Testis (tissue), 5 donors: Measurements from ENCODE around the gene ZNF552. TPM values are rescaled to one million over a fixed set of nuclear protein-coding genes. Genes with fewer than 3 reads are reported as not detected.
"Not testable (repeated sequence)": the region's sequence is repeated elsewhere in the genome, so short reads cannot be mapped to it uniquely, and the experiment has no call there.

ENCODE experiments used
- DNase-seq: peaks from one replicate; pipeline ENCODE4 v3.0.0-alpha.2; 2019
- H3K27ac ChIP-seq, 2 donors: fragments of 200-600 bp; sonication (generic); one replicate each; pipeline ENCODE4 v1.5.1; 2019
- H3K27me3 ChIP-seq: fragments of 200-600 bp; sonication (generic); one replicate; pipeline ENCODE4 v1.5.1; 2019
- H3K36me3 ChIP-seq: fragments of 200-600 bp; sonication (generic); one replicate; pipeline ENCODE4 v1.5.1; 2017; ENCODE audit warnings: low read depth; ENCODE audit errors: missing control alignments
- H3K4me1 ChIP-seq: fragments of 200-600 bp; sonication (generic); one replicate; pipeline ENCODE4 v1.5.1; 2019
- H3K4me3 ChIP-seq, 2 donors: fragments of 200-600 bp; sonication (generic); one replicate each; pipeline ENCODE4 v1.5.1; 2017 to 2019
- H3K9me3 ChIP-seq: fragments of 200-600 bp; sonication (generic); one replicate; pipeline ENCODE4 v1.5.1; 2017
- POLR2A ChIP-seq: fragments of 450-650 bp; IDR thresholded peaks from one replicate; pipeline ENCODE4 v1.6.1; 2017; ENCODE audit warnings: antibody characterized with exemption, mild to moderate bottlenecking, moderate library complexity
- WGBS, 2 donors: methylation state at CpG; one replicate each; pipeline ENCODE4 v1.1.5; 2018; 5-methylcytosine and 5-hydroxymethylcytosine counted together
- intact Hi-C: fragments of 100-400 bp; cut with DNase I; formaldehyde crosslinking; loops from one replicate; pipeline ENCODE4 v1.15.1; 2023; ENCODE audit warnings: low total_unique reads
- long read RNA-seq, 2 donors: transcript quantifications; one replicate each; lab custom pipeline, GENCODE V29; 2026
- polyA plus RNA-seq: library from polyadenylated mRNA; stranded (reverse); fragments of 350-450 nt; fragmentation: Illumina TruSeq; extraction: RNeasy Lipid Tissue Mini Kit (QIAGEN cat#74804); gene quantifications from one replicate; pipeline ENCODE4 v1.2.3, GENCODE V29; 2014; ENCODE audit warnings: low read depth, low replicate concordance; ENCODE audit not compliant: insufficient read depth
- total RNA-seq, 2 donors: library from RNA; depleted of rRNA; stranded (reverse); fragments of >200 nt; gene quantifications; one replicate each; pipeline ENCODE4 v1.2.3, GENCODE V29; 2016
- TF ChIP-seq, protein P1 (sequence below), 3 experiments: fragments of 450-650 bp in 2 of 3; fragments of 200-600 bp in 1 of 3; sonication (generic) in 1 of 3; IDR thresholded peaks; one replicate each; pipeline ENCODE4 v1.5.1; 2016 to 2019; ENCODE audit warnings: antibody characterized with exemption in 3 of 3, mild to moderate bottlenecking in 2 of 3, moderate library complexity in 1 of 3

Gene ZNF552
- total RNA-seq (10 to 100 TPM in 1 of 2 donors, 1 to 10 TPM in 1; 9.5 to 11.4 TPM), polyA plus RNA-seq (4.4 TPM)
- long read RNA-seq, donor 1, partial matches to known transcripts = 0 of 1 reads
- long read RNA-seq, donor 1, other reads (novel, unspliced or antisense) = 0 of 1 reads
- long read RNA-seq, donor 2, partial matches to known transcripts = 0 of 2 reads
- long read RNA-seq, donor 2, other reads (novel, unspliced or antisense) = 0 of 2 reads

DNA sequence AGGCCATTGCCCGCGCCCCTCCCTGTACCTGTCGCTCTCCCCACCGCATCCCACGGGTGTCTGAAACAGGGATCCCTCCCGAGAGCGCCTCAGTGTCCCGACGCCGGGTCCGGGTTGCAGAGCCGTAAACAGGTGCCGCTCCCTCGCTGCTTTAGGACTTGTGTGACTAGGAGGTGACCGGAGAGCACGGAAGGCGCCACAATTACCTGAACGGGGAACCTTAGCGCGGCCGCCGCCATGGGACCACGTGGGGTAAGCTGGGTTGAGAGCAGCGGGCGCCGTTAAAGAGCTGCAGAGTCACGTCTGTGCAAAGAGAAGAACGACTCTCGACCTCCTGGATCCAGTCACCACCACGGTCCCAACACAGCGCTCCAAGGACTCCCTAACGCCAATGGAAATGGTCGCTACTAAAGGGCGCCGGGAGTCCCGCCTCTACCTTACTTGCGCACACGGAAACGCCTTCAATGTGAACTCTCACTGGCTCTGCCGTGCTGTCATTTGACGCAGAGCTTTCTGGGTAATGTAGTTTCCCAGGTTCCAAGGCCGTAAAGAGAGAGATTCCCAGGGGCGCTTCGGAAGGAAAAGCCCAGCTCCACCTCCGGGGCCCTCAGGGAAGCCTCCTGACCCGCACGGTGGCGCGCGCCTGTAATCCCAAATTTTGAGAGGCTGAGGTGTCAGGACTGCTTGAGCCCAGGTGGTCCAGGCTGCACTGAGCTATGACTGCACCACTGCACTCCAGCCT, at the start of gene ZNF552:
Gene ZNF552 (minus strand): TSS at position 409 of the 742 bp plus-strand sequence. CDS start 170 bp downstream, at position 239.
- H3K4me1 ChIP-seq = no peaks in the 10 kb centered on the region
- no peaks in the 10 kb centered on the region for H3K9me3 ChIP-seq
- intact Hi-C loops = no loop called here
- peak within 1 kb of the TSS in 1 of 2 donors; percentile 46 for H3K27ac ChIP-seq
- DNase-seq = peak; percentile 95
- WGBS, 2 donors = 1 to 5% methylated on average over 35 to 50 of the region's 50 CpGs
- H3K36me3 ChIP-seq = no peaks in the 10 kb centered on the region
- H3K27me3 ChIP-seq = no peaks in the 10 kb centered on the region
- peak within 1 kb of the TSS; percentile 66 to 75 for H3K4me3 ChIP-seq
- peak; percentile 38 for TF ChIP-seq POLR2A
- TF ChIP-seq, protein P1, sequence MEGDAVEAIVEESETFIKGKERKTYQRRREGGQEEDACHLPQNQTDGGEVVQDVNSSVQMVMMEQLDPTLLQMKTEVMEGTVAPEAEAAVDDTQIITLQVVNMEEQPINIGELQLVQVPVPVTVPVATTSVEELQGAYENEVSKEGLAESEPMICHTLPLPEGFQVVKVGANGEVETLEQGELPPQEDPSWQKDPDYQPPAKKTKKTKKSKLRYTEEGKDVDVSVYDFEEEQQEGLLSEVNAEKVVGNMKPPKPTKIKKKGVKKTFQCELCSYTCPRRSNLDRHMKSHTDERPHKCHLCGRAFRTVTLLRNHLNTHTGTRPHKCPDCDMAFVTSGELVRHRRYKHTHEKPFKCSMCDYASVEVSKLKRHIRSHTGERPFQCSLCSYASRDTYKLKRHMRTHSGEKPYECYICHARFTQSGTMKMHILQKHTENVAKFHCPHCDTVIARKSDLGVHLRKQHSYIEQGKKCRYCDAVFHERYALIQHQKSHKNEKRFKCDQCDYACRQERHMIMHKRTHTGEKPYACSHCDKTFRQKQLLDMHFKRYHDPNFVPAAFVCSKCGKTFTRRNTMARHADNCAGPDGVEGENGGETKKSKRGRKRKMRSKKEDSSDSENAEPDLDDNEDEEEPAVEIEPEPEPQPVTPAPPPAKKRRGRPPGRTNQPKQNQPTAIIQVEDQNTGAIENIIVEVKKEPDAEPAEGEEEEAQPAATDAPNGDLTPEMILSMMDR (IDR thresholded peaks at IDR 0.05) = no peak

DNA sequence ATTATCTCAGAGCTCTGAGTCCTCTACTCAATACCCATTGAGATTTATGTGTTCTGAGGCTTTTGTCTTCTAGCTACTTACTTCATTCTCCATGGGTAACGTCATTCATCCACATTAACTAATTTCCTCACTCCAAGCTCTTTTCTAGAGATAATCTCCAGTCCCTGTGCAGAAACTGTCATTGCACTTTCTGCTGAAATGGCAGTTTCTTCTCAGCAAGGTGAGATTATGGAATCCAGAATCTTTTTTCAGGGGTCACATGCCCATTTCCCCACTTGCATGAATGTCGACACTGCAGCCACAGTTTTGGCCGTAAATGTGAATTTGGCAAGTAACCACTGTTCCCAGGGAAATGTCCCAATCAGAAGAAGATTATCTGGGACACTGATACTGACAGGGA, 47.6 kb upstream of the ZNF552 start:
- H3K4me3 ChIP-seq, intact Hi-C loops, H3K36me3 ChIP-seq, H3K4me1 ChIP-seq, H3K27ac ChIP-seq, H3K27me3 ChIP-seq, H3K9me3 ChIP-seq, DNase-seq: not testable (repeated sequence)
- 86 to 92% methylated on average over 3 of the region's 3 CpGs for WGBS, 2 donors

DNA sequence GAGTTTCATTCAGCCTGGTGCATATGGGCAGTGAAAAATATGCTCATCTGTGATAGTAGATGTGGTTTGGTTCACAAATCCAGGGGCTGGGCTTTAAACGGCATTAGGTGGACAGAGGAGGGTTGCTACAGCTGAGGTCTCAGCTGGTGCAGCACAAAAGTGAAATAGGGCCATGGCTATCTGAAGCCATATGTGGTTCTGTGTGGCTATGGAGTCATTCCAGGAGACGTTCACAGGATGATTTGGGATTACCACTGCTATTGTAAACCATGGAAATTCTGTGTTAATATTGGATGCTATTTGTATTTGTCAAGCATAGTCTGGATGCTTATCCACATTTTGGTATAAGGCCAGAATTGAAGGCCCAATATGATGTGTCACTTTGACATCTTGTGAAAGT, 39.4 kb upstream of the ZNF552 start:
- H3K4me3 ChIP-seq, H3K27me3 ChIP-seq, H3K27ac ChIP-seq, intact Hi-C loops, H3K36me3 ChIP-seq, H3K4me1 ChIP-seq, DNase-seq, H3K9me3 ChIP-seq: not testable (repeated sequence)
- WGBS, 2 donors = 81 to 88% methylated on average over 2 of the region's 2 CpGs

DNA sequence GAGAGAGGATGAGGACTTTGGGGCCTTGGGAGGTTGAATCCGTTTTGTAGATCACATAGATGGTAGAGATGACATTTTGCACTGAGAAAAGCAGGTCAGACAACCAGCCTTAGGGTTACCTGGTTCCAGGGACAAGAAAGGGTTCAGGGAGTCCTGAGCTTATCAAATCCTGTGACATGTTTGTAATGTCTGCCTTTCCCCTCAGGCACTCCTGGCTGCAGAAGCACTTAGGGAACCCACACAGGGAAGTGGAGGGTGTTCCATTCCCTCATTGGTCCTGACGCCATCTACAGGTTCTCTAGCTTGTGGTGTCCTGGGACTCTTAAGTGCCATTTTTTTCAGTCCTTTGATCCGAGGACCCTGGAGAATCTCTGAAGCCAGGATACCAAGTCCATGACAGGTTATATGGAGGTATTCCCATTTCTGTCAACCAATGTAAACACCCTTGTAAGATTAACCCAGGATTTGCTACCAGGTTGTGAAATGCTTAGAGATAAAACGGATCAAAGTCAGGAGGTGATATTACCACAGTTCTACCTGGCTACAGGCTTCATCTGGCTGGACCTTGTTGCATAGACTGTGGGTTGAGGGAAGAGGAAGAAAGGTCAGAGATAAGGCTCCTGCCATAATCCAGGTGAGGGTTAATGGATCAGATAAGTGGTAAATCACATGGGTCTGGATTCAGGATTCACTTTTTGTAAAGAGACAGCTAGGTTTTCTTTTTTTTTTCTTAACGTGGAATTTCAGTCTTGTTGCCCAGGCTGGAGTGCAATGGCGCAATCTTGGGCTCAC, 37.3 kb upstream of the ZNF552 start:
- WGBS, 2 donors = 86 to 95% methylated on average over 5 of the region's 6 CpGs
- DNase-seq, H3K27ac ChIP-seq, H3K27me3 ChIP-seq, intact Hi-C loops, H3K4me3 ChIP-seq, H3K36me3 ChIP-seq, H3K9me3 ChIP-seq, H3K4me1 ChIP-seq: not testable (repeated sequence)

DNA sequence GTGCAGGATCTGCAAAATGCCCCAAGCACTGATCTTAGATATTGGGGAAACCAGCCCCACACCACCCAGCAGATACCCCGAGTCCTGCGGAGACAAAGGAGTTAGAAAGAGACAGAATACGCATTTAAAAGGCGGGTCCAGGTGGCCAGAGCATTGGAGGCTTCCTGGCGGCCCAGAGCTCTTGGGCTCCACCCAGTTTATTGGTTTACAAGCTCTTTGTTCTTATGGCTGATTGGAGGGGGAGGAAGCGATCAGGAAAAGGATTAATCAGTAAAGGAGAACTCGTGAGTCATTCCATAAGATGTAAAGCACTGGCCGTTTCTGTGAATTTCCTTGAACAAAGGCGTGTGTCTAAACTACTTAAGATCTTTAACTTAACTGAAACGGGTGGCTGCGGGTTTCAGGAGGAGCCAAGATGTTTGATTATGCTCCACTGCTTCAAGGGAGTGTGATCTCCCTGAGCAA, 35.9 kb upstream of the ZNF552 start:
- no peak for DNase-seq
- Histone ChIP-seq H3K4me1 (peaks cover 9% of the 10 kb centered on the region), H3K27me3 (no peaks in the 10 kb centered on the region), H3K4me3 (peak overlapping the region; percentile 69 to 70), H3K27ac (no peak overlapping the region), H3K36me3 (no peaks in the 10 kb centered on the region), H3K9me3 (no peaks in the 10 kb centered on the region)
- WGBS, 2 donors = 13 to 21% methylated on average over 10 to 11 of the region's 11 CpGs
- intact Hi-C loops = no loop called here
- TF ChIP-seq, protein P1 (IDR thresholded peaks at IDR 0.05) = no peak
- no peak for TF ChIP-seq POLR2A

DNA sequence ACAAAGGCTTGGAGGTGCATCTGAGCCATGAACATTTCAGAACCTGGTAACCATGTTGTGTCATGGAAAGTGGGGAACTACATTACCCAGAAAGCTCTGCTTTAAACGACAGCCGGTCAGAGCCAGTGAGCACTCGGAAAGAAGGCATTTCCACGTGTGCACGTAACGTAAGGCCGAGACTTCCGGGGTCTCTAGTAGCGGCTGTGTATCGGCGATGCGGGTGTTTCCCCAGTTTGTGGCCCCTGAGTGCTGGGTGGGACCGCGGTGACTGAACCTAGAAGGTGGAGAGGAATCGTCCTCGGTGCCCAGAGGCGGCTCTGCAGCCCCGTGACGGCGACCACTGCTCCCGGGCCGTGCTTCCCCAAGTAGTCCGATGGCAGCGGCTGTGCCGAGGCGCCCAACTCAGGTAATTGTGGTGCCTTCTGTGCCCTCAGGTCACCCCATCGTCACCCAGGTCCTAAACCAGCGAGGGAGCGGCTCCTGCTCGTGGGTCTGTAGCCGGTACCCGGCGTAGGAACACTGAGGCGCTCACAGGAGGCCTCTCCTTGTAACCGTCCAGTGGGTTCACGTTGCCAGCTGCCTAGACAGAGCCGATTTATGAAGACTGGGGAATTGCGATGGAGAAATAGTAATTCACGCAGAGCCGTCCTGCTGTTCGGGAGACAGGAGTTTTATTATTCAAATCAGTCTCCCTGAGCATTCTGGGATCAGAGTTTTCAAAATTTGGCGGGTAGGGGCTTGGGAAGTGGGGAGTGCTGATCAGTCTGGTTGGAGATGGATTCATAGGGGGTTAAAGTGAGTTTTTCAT, 35.2 kb upstream of the ZNF552 start, which contains the start of gene ZNF587:
Gene ZNF587 (plus strand): TSS at position 194 of the 808 bp plus-strand sequence. CDS start 180 bp downstream, at position 374.
- intact Hi-C loops, H3K36me3 ChIP-seq, H3K27me3 ChIP-seq, H3K4me1 ChIP-seq, H3K9me3 ChIP-seq: not testable (repeated sequence)
- WGBS, 2 donors = 0 to 5% methylated on average over 11 to 31 of the region's 42 CpGs
- H3K27ac ChIP-seq = peak within 1 kb of the TSS in 1 of 2 donors; percentile 69
- peak; percentile 87 for DNase-seq
- H3K4me3 ChIP-seq = peak within 1 kb of the TSS; percentile 69 to 70

DNA sequence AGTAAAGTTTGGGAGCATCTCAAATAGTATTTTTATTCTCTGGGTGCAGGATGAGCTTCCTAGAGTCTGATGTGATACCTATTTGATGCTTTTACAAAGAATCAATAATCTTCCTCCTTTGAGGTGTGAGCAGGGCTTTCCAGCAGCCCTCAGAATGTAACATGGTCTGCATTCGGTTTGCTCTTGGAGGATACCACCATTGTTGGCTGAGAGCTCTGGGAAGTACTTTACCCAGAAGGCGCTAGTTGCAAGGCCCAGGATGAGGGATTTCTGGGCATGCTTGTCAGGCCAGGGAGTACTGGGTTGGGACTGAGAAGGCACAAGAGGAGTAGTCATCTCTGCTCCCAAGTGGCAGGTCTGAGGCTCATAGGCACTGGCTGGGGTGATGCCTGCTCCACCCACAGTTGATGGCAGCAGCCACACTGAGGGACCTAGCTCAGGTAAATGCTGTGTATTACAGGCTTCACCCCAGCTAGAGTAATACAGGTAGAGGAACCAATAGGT, 34.5 kb upstream of the ZNF552 start:
- H3K4me1 ChIP-seq, H3K27me3 ChIP-seq, DNase-seq, intact Hi-C loops, H3K27ac ChIP-seq, H3K36me3 ChIP-seq, H3K9me3 ChIP-seq: not testable (repeated sequence)
- peak overlapping the region in 1 of 2 donors; percentile 70 for H3K4me3 ChIP-seq
- WGBS, 2 donors = 62 to 94% methylated on average over 2 of the region's 2 CpGs

DNA sequence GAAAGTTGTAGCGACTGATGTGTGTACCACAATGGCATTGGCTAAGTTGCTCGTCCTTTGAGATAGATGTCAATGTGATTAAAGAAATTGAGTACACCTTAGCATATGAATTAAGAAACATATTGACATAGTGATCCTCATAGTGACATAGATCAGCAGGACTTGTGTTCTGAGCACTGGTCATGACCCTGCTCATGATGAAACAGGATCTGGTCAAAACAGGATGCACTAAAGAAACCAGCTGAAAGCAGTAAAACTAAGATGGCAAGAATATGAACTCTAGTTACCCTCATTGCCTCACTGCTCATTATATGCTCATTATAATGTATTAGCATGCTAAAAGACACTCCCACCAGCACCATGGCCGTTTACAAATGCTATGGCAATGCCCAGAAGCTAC, 32.5 kb upstream of the ZNF552 start:
- DNase-seq, H3K36me3 ChIP-seq: not testable (repeated sequence)

More for the DNA sequence above, 32.5 kb upstream of the ZNF552 start:
- H3K4me1 ChIP-seq, H3K27me3 ChIP-seq, H3K9me3 ChIP-seq, H3K4me3 ChIP-seq, intact Hi-C loops, H3K27ac ChIP-seq: not testable (repeated sequence)
- WGBS, 2 donors = 75 to 93% methylated on average over 3 of the region's 3 CpGs
